HG02798 (cell line): ENCODE data around the gene RNF11.
"Not testable (repeated sequence)": the region's sequence is repeated elsewhere in the genome, so short reads cannot be mapped to it uniquely, and the experiment has no call there.

ENCODE experiments used
- ATAC-seq: cut with Tn5 transposase; IDR thresholded peaks from one replicate; pipeline ENCODE4 v1.9.1; 2021; ENCODE audit warnings: mild to moderate bottlenecking; ENCODE audit not compliant: unreplicated experiment, poor library complexity

Gene RNF11, protein sequence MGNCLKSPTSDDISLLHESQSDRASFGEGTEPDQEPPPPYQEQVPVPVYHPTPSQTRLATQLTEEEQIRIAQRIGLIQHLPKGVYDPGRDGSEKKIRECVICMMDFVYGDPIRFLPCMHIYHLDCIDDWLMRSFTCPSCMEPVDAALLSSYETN

DNA sequence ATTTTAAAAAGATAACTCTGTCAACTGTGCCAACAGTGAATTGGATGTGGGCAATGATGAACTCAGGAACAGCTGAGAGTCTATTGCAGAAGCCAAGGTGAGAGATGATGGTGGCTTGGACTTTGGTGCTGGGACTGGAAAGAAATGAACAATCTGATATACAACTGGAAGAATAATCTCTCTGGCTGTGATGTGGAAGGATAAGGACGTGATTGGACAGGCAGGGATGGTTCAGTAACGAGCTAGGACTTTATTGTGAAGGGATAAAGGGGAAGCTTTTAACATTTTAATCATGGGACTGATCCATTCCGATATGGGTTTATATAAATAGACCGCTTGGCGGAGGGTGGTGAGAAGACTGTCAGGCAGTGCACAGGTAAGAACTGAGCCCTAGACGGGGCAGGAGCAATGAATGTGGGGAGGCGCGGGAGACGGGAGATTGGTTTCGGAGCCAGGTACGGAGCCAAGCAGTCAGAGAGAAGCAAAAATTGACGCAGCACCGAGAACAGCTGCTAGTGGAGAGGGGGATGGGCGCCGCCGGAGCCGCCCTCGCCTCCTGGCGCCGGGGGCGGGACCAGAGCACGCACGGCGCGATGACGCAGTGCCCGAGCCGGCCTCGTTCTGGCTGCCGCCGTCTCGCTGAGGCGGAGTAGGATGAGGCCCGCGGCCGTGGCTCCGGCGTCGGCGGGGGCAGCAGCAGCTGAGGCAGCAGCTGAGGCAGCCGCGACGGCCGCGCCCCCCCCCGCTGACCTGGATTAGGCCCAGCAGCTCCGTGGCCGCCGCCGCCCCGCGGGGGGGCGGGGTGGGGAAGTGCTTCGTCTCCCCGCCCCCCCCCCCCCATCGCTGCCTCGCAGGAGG lies at the start of gene RNF11:
Gene RNF11, plus strand, starts transcription at position 601 of the 858 bp plus-strand sequence. CDS start 484 bp downstream, outside the sequence.
- peak; percentile 89 for ATAC-seq

DNA sequence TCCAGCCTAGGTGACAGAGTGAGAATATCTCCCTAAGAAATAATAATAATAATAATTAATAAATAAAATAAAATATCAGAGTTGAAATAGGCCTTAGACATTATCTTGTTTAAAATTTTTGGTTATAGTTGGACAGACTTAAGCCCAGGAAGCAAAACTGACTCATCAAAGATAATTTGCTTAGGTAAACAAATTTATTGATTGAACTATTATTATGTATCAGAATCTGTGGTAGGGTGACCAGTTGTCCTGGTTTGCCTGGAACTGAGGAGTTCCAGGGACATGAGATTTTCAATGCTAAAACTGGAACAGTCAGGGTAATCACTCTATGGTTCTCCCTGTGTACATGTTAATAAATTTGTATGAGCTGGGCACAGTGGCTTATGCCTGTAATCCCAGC lies 47.8 kb upstream of the RNF11 start:
- no peak for ATAC-seq

DNA sequence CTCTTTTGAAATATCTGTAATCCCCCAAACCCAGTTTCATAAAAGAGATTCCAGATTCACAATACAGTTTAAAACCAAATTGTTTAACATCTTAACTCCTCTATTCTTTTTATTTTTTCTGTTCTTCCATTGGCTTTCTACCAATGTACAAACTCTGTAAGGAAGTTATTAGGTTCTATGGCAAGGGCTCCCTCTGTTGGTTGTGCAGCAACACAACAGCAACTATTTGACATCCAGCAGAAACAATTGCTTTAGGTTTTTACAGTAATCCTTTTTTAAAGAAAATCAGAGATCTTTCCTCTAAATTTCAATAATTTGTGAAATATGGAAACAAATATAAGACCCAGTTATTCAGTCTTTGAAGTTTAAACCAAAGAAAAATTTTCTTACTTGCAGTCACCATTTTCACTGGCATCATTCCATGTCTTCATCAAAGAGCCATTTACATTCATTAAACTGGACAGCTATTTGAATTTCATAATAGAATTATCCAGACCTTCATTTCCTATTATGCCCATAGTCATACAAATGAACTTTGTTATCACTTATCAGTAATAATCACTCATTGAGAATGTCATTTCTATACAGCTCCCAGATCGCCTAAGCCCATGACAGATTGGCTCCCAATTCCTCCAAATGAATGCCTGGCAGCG lies 46.5 kb upstream of the RNF11 start:
- no peak for ATAC-seq

DNA sequence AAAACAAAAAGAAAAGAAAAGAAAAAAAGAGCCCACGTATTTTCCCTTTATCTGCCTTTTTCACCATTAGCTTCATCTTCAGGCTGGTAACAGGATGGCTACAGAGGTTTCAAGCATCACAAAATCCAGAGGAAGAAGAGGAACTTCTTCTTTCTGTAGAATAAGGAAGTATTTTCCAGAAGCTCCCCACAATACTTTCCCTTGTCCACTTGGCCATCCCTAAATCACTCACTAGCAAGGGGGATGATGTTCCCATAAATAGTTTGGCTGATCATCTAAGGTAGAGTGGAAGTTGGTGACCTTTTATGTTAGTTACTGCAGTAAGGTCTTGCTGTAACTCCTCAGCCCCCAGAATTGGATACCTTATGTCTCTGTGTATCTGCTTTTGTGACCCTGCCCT lies 45.1 kb upstream of the RNF11 start:
- no peak for ATAC-seq

DNA sequence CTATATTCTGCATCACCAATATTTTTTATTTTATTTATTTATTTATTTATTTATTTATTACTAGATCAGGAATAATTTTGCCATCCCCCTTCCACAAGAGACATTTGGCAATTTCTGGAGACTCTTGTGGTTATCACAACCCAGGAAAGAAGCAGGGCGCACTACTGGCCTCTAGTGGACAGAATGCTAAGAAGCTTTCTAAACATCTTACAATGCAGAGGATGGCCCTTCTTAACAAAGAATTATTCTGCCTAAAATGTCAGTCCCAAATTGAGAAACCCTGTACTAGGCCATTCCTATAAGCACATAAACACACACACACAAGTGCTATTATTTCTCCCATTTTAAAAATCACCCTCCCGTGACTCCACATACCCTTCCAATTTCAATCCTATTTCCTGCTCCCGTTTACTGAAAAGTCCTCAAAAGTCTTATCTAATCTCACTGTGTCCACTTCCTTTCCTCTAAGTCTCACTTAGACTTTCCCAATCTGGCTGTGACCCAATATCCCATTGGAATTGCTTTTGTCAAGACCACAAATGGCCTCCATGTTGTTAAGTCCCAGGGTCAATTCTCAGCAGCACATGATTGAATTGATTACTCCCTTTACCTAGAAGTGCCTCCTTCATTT lies 43.7 kb upstream of the RNF11 start:
- ATAC-seq: no peak

DNA sequence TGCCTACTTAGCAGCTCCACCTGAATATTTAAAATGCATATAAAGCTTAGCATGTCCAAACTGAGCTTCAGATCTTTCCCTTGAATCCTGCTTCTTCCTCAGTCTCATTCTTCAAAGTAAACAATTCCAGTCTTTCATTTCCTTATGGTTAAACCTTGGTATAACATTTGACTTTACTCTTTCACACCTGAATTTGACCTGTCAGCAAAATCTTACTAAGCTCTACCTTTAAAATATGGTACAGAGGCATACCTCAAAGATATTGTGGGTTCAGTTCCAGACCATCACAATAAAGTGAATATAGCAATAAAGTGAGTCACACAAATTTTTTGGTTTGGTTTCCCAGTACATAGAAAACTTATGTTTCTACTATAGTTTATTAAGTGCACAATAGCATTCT lies 42.5 kb upstream of the RNF11 start:
- no peak for ATAC-seq

DNA sequence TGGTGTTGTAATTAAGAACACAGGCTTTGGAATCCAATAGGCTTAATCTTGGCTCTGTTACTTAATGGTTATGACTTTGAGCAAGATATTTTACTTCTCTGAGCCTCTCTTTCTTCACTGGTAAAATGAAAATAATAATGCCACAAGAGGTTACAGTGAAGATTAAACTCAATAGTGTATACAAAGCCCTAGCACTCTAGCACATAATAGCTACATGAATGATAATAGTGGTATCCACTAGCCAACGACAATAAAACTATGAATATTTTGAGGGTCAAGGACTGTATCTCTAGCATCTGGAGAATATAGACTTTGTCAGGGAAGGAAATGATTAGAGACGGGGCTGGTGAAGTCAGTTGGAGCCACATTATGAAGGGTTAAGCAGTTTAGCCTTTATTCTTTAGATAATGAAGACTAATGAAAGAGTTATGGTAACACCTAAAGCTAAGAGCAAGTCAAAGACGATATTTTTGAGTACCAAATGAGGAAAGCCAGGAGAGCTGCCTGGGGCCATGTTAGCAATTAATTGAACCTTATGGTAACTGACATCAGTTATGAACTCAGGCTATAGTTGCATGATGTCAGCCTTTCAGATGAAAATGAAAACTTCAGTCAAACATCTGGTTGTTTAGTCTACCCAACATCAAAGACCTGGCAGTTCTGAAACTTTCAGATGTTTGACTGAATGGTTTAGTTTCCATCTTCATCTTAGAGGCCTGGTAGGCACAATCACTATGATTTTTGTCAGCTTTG lies 32.8 kb upstream of the RNF11 start:
- peak; percentile 83 for ATAC-seq

DNA sequence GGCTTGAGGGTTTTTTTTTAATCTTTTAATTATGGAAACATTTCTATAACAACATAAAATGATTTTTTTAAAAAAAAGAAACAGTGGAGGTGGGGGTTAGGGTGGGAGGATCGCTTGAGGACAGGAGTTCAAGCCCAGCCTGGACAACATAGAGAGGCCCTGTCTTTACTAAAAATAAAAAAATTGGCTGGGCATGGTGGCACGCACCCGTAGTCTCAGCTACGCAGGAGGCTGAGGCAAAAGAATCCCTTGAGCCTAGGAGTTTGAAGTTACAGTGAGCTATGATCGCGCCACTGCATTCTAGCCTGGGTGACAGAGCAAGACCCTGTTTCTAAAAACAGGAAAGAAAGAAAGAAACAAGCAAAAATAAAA lies 32.2 kb upstream of the RNF11 start:
- peak; percentile 22 for ATAC-seq

DNA sequence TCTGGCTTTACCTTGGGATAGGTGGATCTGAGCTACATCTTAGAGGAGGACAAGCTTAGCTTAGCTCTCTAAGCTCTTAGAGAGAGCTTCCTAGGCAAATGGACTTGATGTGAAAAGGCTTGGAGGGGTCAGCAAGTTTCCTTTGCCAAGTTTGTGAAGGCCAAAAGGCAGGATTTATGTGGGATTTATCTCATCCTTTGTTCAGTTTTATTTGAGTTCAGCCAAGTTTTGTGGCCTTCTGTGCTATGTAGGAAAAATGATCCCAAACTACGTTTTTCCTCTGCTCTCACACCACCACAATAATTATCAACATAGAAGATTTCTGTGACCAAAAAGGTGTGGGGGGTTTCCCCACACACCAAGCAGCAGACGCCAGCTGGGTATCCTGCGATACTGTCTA lies 26.0 kb upstream of the RNF11 start:
- ATAC-seq: no peak

DNA sequence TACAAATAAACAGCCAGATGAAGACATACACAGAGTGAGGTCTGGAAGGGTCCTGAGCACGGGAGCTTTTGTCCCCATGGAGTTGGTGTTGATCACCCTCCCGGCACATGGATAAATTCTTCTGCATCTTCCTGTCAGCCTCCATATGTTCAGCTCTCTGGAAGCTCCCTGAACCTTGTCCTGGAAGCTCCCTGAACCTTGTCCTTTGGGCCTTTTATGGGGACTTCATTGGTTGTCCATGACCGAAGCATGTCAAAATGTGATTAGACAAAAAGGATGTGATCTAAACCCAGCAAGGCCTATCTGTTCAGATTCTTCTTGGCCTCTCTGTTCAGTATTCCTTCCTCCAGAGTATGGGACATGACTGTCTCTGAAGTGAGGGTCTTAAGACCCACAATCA lies 25.4 kb upstream of the RNF11 start:
- ATAC-seq: no peak

DNA sequence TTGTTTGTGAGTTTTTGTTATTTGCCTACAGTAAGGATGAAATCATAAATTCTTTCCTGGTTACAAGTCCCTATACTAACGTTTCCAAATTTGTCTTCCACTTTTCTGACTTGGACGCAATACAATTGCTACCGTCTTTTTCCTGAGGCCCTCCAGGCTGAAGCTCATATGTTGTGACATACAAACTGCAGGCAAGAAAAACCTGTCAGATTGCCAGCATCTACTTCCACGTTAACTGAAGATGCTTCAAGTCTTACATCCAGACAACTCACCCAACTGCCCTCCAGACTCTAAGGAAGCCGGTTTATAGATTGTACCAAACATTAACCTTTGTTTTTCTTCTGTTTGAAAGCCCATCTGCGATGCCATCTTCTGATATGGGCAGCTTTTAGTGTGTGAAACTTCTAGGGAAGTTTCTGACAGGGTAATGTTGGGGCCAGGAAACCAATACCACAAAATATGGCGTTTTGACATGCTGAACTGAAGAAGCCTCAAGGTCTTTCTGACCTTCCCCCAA lies 21.4 kb upstream of the RNF11 start:
- ATAC-seq: peak; percentile 46

DNA sequence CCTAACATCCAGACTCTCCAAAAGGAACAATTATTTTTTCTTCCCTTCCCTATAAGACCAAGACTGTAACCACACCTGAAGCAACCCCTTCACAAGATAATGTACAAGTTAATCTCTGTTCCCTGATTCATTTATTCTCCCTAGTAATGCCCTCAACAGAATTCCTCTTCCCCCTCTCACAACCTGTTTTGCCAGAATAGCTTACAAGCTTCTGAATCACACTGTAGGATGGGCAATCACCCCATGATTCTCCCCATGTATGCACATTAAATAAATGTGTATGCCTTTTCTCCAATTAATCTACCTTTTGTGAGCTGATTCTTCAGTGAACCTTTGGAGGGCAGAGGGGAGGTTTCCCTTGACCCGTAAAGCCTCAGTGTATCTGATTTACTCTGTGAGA lies 20.9 kb upstream of the RNF11 start:
- no peak for ATAC-seq

DNA sequence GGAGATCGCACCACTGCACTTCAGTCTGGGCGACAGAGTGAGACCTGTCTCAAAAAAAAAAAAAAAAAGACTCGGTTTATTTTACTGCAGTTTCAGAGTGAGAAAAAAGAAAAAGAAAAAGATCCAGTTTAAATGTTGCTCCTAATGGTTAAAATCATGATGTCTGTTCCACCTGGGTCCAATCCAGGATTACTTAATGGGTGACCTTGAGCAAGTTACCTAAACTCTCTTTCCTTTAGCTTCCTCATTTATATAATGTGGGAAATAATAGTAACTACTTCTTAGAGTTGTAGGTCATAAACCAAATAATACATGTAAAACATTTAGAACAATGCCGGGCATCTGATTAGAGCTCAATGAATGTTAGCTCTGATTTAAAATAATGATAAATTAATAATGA lies 19.4 kb upstream of the RNF11 start:
- no peak for ATAC-seq

DNA sequence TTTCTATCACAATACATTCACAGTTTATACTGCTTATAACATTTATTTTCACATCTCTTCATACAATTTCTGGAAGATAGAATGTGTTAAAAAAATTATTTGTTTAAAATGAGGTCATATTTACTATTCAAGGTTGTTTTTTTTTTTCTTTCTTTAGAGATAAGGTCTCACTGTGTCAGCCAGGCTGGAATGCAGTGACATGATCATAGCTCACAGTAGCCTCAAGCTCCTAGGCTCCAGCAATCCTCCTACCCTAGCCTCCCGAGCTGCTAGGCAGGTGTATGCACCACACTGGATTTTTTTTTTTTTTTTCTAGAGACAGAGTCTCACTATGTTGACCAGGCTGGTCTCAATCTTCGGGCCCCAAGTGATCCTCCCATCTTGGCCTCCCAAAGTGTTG lies 19.0 kb upstream of the RNF11 start:
- ATAC-seq: no peak

DNA sequence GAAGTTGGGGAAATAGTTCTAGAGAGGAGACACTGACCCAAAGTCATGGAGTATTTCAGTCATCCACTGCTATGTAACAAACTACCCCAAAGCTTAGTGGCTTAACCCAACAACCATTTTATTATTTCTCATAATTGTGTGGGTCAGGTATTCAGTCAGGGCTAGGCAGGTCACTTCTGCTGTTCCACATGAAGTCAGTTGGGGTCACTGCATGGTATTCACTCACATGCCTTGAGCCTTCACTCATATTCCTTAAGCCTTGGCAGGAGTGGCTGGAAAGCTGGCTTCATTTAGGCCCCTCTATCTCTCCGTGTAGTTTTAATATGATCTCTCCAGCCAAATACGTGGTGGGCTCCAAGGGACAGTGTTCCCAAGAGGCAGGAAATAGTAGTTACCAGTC lies 17.5 kb upstream of the RNF11 start:
- no peak for ATAC-seq

DNA sequence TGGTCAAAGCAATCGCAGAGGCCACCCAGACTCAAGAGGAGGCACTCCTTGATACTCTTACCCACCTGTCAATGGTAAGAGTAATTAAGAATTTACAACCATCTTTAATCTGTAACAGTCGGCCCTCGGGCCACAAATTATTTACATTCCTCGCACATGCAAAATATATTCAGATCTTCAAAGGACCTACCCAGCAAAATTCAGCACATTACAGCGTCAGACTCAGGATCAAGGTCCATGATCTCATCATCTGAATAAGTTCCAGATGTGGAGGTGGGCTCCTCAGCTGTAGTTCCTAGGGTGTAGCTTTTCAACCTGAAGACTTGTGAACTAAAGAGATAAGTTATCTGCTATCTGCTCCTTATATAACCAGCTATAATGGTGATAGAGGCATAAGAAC lies 17.1 kb upstream of the RNF11 start:
- no peak for ATAC-seq

DNA sequence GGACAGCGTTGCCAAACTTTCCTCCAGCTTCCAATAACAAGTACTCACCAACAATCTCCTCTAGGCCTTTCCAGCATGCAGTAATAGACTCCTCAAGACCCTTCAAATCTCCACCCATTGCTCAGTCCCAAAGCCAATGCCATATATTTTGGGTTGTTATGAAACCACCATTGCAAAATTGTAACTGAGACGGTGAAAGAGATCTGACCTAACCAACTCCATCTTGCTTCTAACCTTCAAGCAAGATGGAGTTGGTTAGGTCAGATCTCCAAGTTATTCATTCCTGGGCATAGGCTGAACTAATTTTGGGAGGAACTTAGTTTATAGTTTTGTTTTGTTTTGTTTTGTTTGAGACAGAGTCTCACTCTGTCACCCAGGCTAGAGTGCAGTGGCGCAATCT lies 14.5 kb upstream of the RNF11 start:
- not testable (repeated sequence) for ATAC-seq

DNA sequence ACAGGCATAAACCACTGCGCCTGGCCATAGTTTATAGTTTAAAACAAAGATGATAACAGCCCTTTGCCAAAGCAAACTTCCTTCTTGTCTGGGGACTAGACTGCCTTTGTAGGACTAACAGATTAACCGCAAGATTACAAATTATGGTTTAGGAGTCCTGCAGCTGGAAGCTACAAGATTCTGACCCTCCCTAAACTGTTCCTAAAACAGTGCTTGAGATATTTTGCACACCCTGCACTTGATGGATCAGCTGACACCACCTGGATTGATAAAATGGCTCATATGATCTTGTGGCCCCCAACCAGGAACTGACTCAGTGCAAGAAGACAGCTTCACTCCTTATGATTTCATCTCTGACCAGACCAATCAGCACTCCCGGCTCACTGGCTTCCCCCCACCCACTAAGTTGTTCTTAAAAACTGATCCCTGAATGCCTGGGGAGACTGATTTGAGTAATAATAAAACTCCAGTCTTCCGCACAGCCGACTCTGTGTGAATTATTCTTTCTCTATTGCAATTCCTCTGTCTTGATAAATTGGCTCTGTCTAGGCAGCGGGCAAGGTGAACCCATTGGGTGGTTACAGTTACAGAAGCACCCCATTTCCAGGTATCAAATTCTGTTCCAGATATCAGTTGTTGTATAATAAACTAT lies 13.8 kb upstream of the RNF11 start:
- ATAC-seq: no peak

DNA sequence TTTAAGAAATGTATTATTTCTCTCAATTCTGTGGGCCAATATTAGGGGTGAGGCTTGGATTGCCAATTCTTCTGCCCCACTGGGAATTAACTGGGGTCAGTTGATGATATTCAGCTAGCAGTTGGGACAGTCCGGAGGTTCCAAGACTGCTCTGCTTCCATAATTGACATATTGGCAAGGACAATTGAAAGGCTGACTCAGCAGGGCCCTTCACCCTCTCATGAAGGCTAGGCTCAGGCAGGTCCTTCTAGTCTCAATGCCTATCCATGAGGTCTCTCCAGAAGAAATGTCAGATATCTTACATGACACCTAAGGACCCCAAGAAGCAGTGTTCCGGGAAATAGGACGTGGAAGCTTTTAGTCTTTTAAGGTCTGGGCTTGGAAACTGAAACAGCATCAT lies 13.3 kb upstream of the RNF11 start:
- ATAC-seq: no peak

DNA sequence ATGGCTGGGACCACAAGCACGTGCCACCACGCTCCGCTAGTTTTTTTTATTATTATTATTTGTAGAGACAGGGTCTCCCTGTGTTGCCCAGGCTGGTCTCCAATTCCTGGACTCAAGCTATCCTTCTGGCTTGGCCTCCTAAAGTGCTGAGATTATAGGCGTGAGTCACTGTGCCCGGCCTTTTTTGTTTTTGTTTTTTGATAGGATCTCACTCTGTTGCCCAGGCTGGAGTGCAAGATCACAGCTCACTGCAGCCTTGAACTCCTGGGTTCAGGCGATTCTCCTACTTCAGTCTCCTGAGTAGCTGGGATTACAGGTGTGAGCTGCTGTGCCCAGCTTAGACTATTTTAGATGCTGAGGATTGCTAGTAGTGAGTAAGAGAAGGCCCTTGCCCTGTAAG lies 11.8 kb upstream of the RNF11 start:
- no peak for ATAC-seq
